Choroid plexus epithelial cell (primary cell): Measurements from ENCODE around the gene EXOG.

Experiments used
- DNase-seq: peaks from one replicate; pipeline ENCODE4 v3.0.0-alpha.2; 2010; ENCODE audit warnings: low read depth
- H3K4me3 ChIP-seq: 2 replicates; pipeline ENCODE4 v1.5.1; 2011; ENCODE audit warnings: low read depth, mild to moderate bottlenecking, control low read depth, low read length, moderate library complexity
- TF ChIP-seq, protein P1 (sequence below): conservative IDR thresholded peaks from 2 replicates; pipeline ENCODE4 v1.5.1; 2011; ENCODE audit warnings: low read depth, mild to moderate bottlenecking, control low read depth, inconsistent platforms, low read length, moderate library complexity

The EXOG gene

GRCh38 chr3:38542401-38543298 lies 46.5 kb downstream of the EXOG start:
- H3K4me3 ChIP-seq: no peak overlapping the region
- DNase-seq: no peak
- TF ChIP-seq, protein P1, sequence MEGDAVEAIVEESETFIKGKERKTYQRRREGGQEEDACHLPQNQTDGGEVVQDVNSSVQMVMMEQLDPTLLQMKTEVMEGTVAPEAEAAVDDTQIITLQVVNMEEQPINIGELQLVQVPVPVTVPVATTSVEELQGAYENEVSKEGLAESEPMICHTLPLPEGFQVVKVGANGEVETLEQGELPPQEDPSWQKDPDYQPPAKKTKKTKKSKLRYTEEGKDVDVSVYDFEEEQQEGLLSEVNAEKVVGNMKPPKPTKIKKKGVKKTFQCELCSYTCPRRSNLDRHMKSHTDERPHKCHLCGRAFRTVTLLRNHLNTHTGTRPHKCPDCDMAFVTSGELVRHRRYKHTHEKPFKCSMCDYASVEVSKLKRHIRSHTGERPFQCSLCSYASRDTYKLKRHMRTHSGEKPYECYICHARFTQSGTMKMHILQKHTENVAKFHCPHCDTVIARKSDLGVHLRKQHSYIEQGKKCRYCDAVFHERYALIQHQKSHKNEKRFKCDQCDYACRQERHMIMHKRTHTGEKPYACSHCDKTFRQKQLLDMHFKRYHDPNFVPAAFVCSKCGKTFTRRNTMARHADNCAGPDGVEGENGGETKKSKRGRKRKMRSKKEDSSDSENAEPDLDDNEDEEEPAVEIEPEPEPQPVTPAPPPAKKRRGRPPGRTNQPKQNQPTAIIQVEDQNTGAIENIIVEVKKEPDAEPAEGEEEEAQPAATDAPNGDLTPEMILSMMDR: no peak

- TF ChIP-seq, protein P1: no peak
- DNase-seq: no peak
- no peak overlapping the region for H3K4me3 ChIP-seq
Observed at GRCh38 chr3:38543586-38543985, 47.4 kb downstream of the EXOG start.

GRCh38 chr3:38544926-38545325 lies 48.8 kb downstream of the EXOG start:
- no peak overlapping the region for H3K4me3 ChIP-seq
- TF ChIP-seq, protein P1: no peak
- DNase-seq: no peak

- DNase-seq: no peak
- TF ChIP-seq, protein P1: no peak
- H3K4me3 ChIP-seq: no peak overlapping the region
Observed at GRCh38 chr3:38545550-38545949, 49.4 kb downstream of the EXOG start.

- no peak for DNase-seq
- no peak overlapping the region for H3K4me3 ChIP-seq
- TF ChIP-seq, protein P1: no peak
Observed at GRCh38 chr3:38545983-38546382, 49.8 kb downstream of the EXOG start.

DNA sequence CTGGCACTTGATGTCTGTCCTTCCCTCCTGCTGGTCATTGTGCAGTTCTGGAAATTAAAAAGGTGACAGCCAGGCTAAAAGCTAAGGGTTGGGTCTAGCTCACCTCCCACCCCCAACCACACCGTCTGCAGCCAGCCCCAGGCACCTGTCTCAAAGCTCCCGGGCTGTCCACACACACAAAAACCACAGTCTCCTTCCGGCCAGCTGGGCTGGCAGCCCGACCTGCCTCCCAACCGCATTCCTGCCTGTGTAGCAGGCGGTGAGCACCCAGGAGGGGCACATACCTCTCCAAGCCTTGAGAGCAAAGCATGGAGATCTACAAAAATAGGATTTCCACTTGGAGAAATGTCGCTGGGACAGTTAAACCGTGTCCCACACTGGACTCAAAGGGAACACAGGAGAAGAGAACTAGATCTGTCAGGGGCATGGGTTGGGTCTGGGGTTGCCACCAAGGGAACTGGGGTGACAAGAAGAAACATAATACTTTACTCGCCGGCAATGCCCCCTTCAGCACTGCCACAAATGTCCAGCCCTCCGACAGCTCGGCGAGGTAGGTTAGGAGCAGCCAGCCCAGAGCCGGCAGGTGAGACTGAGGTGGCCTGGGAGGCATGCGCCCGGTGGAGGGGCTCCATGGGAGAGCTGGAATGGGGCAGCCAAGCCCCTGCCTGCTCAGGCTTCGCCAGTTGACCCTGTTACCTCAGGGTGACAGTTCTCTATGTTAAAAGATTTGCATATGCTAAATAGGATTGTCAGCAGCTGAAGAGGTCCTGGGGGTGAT lies 52.2 kb downstream of the EXOG start:
- DNase-seq: no peak
- TF ChIP-seq, protein P1: no peak
- no peak overlapping the region for H3K4me3 ChIP-seq
